GM18511 (cell line): ENCODE measurements around the gene SIRT3.
A peak's percentile ranks its signal among the peaks of the same experiment; 100 is the strongest.
"Not testable (repeated sequence)": the region's sequence is repeated elsewhere in the genome, so short reads cannot be mapped to it uniquely, and the experiment has no call there.

Experiments
- ATAC-seq: cut with Tn5 transposase; IDR thresholded peaks from one replicate; pipeline ENCODE4 v1.9.1; 2021; ENCODE audit warnings: mild to moderate bottlenecking, moderate library complexity; ENCODE audit not compliant: unreplicated experiment

Gene SIRT3

GRCh38 chr11:204587-205109 lies 31.5 kb downstream of the SIRT3 start:
- no peak for ATAC-seq

GRCh38 chr11:203945-204586 lies 32.1 kb downstream of the SIRT3 start:
- no peak for ATAC-seq

- no peak for ATAC-seq
Measured at GRCh38 chr11:203056-203944, 32.8 kb downstream of the SIRT3 start.

- no peak for ATAC-seq
Measured at GRCh38 chr11:202490-202889, 33.7 kb downstream of the SIRT3 start.

GRCh38 chr11:201966-202365 lies 34.2 kb downstream of the SIRT3 start:
- ATAC-seq = no peak

- ATAC-seq = no peak
Measured at GRCh38 chr11:200224-201003, 35.7 kb downstream of the SIRT3 start.

GRCh38 chr11:199782-200181 lies 36.4 kb downstream of the SIRT3 start:
- ATAC-seq = no peak

- no peak for ATAC-seq
Measured at GRCh38 chr11:199004-199581, 37.0 kb downstream of the SIRT3 start.

GRCh38 chr11:198236-198806 lies 37.8 kb downstream of the SIRT3 start:
- no peak for ATAC-seq

- no peak for ATAC-seq
Measured at GRCh38 chr11:197741-198235, 38.4 kb downstream of the SIRT3 start.

GRCh38 chr11:196786-197731 lies 39.1 kb downstream of the SIRT3 start:
- ATAC-seq = no peak

- ATAC-seq = not testable (repeated sequence)
Measured at GRCh38 chr11:193481-193880, 42.7 kb downstream of the SIRT3 start.

- not testable (repeated sequence) for ATAC-seq
Measured at GRCh38 chr11:192674-193128, 43.4 kb downstream of the SIRT3 start, which contains the start of gene SCGB1C1. TSS of gene SCGB1C1 (plus strand) at chr11:193078. CDS start at chr11:193100, 22 bp downstream.

- ATAC-seq = not testable (repeated sequence)
Measured at GRCh38 chr11:191490-192478, 44.4 kb downstream of the SIRT3 start.

GRCh38 chr11:190546-190945 lies 45.6 kb downstream of the SIRT3 start:
- not testable (repeated sequence) for ATAC-seq

GRCh38 chr11:189843-190311 lies 46.3 kb downstream of the SIRT3 start:
- ATAC-seq = peak; percentile 70

GRCh38 chr11:189200-189783 lies 46.9 kb downstream of the SIRT3 start:
- ATAC-seq = not testable (repeated sequence)
